Measurements from ENCODE around the gene INF2.
A peak's percentile ranks its signal among the peaks of the same experiment; 100 is the strongest.

The INF2 gene

DNA sequence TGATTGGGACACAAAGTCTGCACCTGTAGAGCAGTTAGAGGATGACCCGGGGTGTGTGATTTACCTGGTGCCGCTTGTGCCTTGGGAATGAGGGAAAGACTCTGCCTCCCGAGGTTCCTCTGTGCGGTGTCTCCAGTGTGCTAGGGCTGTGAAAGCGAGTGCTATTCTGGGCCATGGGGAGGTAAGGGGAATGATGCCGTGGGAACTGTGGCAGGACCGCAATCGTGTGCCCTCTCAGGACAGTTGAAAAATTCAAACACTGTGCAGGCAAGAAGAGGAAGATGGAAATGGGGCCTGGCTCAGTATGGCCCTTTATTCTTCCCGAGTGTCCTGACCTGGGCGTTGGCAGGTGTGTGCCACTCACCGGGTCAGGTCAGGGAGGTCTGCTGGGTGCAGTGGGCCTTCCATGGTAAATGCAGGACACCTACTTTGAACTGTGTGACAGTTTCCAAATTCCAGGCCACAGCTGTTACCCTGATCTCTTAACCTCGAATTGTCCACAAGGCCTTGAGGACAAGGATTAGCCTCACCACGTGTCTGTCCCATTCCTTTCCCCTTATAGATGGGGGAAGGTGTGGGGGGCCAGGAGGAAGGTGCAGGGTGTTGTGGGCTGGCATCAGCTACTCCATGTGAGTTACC lies 64.9 kb downstream of the INF2 start:
- no peak for DNase-seq

DNA sequence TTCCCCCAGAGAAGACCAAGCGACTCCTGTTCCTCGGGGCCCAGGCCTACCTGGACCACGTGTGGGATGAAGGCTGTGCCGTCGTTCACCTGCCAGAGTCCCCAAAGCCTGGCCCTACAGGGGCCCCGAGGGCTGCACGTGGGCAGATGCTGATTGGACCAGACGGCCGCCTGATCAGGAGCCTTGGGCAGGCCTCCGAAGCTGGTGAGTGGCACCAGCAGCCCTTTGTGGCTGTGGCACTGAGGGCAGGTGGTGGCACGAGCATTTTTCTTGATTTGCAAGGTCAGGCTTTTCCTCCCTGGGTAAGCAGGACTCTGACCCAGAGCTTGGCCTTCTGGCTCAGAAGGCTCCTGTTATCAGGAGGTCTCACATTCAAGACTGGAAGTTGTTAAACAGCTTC lies 66.2 kb downstream of the INF2 start:
- DNase-seq = no peak

DNA sequence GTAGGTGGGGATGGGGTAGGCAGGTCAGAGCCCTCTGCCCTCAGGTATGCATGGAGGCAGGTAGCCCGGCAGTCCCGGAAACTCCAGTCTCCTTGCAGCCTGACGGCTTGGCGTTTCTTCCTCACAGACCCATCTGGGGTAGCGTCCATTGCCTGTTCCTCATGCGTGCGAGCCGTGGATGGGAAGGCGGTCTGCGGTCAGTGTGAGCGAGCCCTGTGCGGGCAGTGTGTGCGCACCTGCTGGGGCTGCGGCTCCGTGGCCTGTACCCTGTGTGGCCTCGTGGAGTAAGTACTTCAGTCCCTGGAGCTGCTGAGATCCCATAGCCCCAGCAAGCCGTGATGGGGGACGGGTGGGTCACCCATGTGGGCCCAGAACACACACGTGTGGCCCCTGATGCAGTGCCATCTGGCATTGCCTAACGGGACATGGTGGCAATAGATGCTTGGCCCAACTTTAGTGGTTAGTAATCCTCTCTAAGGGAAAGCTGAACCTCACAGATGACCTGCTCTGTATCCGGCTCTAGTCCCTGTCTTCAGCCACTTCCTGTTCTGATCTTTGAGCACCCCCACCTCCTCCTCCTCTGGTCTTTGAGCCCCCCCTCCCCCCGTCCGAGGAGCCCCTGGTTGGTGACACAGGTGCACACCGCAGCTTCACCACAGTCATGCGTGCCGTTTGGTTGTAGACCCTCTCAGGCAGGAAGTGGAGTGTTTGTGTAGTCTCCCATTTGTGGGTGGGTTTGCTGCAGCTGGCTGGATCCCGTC lies 67.2 kb downstream of the INF2 start:
- no peak for DNase-seq

DNA sequence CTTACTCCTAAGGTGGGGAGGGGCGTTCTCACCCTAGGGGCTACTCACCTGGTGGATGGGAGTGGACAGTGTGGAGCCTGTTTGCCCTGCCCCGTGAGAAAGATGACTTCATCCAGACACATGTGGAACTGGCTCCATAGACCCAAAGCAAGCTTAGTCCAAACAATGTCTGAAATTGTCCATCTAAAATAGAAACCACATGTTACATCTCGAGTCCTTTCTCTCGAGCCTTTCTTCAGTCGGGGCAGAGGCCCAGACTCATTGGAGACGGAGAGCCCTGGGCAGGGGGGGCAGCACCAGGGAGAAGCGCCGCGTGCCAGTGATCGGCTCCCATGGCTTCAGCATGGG lies 67.8 kb downstream of the INF2 start:
- DNase-seq = no peak

DNA sequence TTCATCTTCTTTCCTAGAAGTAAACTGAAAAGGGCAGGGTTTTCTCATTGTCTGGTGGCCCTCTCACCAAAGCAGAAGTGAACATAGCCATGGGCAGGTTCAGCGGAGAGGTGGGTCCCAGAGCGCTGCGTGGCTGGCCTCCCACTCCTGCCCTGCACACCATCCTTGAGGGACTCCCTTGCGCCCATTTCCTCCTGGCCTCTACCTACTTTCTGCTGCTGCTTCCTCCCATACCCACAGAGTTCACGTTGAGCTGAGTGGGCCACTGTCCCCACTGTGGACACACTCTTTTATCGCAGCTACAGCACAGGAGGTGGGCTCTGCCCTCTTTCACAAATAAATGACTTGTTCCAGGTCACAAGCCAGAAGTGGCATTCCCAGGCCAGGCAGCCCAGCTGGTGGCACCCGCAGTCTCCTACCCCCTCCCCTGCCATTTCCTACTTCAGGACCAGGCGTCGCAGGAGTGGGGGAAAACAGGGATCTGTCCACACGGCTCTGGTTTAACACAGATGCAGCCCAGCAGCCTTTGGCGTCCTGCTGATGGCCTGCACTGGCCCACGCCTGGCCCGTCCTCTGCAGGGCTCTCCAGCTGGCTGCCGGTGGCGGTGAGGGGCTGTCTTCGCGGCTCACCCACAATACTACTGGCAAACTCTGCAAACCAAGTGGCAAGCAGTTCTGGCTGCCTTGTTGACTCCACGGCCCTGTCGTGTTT lies 68.4 kb downstream of the INF2 start:
- DNase-seq = no peak

DNA sequence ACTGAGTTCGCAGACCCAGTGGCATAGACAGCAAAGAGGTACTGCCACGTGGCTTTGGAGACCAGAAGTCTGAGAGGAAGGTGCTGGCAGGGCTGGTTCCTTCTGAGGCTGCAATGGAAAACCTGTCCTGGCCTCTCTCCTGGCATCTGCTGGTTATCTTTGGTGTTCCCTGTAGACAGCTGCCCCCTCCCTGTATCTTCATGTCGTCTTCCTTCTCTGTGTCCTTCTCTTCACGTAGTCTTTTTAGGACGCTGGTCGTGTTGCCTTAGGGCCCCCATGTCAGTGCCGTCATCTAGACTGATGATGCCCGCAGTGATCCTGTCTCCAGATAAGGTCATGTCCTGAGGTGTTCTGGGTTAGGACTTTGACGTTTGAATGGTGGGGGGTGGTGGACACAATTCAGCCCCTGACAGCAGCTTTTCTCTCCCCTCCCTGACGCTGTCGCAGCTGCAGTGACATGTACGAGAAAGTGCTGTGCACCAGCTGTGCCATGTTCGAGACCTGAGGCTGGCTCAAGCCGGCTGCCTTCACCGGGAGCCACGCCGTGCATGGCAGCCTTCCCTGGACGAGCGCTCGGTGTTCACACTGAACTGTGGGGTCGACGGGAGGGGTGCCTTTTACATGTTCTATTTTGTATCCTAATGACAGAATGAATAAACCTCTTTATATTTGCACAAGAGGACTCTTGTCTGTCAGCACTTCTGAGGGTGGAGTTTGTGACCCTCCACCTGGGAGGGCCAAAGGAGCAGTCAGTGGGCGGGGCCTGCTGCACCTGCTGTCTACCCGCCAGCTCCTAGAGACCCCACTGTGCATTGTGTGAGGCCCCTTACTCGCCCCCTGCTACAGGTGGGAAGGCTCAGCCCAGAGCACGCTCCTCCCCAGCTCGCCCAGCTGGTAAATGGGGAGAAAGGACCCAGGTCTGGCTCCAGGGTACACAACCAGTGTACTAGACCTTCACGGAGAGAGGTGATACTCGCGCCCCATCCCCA lies 69.9 kb downstream of the INF2 start:
- DNase-seq = no peak

DNA sequence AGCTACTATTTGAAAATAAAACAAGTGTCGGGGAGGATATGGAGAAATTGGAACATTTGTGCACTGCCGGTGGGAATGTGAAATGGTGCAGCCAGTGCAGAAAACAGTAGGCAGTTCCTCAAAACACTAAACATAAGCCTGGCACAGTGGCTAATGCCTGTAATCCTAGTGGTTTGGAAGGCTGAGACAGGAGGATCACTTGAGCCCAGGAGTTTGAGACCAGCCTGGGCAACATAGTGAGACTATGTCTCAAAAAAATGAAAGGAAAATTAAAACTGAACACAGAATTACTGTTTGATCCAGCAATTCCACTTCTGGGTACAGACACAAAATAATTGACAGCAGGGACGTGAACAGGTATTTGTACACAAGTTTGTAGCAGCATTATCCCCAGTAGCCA lies 76.1 kb downstream of the INF2 start:
- no peak for DNase-seq

DNA sequence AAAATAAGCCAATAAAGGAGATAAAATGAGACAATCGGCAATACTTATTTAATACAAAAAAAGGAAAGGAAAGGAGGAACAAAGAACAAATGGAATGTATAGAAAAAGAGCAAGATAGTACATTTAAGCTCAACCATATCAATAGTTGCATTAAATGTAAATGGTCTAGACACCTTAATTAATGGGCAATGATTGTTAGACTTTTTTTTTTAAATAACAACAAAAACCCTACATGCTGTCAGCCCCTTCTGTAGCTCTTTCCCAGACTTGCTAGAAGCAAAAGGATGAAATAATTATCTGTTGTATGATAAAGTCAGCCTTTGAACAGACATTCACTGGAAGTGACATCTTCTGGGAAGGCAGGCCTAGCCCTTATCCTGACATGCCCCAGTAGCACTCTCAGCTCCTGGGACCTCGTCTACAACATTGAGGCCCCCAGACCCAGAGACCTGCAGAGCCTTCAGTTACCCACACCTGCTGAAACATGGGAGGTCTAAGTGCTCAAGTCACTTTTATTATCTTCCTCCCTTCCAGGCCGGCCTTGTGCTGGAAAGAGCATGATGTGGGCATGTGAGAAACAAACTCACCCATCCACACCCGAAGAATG lies 76.9 kb downstream of the INF2 start:
- DNase-seq = no peak

DNA sequence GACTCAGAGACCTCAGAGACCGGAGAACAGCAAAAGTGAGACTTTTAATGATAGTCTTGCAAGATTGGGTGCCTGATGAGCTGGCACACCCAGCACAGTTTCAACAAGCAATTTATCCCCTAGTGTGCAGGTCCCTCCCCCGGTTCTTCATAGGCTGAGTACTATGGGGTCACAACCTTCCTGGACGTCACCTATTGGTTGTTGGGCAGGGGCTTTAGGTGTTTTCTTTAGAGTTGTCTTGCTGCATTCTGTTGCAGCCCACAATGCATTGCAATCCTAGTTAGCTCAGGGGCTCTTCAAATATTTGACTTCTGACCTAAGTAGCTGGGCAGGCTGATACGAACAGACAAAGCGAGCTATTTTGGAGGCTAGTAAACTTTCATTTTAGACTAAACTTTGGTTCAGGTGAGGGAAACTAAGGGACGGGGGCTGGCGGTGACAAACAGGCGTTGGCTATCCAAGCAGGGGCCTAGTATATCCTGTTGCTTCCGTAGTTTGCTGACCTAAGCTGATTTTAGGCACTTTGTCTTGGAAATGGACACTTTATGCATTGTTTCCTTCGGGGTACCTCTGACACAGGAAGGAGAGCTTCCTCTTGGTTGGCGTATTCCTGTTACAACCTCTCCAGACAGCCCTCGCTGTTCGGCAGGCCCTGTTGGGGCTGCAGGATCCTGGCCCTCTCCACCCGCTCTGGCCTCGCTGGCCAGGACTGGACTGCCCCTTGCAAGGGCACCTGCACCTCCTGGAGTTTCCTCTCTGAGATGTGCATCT lies 77.6 kb downstream of the INF2 start:
- no peak for DNase-seq

DNA sequence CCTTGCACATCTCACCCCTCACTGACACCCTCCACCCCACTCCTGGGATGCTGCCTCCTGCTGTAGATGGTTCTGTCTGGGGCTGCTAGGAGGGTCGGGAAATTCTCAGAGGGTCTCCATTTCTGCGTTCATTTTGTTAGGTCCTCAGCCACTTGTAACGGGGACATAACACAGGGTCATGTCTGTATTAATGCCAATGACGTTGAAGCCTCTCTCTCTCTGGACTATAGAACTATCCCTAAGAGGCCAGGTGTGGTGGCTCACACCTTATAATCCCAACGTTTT lies 78.2 kb downstream of the INF2 start:
- DNase-seq = no peak

DNA sequence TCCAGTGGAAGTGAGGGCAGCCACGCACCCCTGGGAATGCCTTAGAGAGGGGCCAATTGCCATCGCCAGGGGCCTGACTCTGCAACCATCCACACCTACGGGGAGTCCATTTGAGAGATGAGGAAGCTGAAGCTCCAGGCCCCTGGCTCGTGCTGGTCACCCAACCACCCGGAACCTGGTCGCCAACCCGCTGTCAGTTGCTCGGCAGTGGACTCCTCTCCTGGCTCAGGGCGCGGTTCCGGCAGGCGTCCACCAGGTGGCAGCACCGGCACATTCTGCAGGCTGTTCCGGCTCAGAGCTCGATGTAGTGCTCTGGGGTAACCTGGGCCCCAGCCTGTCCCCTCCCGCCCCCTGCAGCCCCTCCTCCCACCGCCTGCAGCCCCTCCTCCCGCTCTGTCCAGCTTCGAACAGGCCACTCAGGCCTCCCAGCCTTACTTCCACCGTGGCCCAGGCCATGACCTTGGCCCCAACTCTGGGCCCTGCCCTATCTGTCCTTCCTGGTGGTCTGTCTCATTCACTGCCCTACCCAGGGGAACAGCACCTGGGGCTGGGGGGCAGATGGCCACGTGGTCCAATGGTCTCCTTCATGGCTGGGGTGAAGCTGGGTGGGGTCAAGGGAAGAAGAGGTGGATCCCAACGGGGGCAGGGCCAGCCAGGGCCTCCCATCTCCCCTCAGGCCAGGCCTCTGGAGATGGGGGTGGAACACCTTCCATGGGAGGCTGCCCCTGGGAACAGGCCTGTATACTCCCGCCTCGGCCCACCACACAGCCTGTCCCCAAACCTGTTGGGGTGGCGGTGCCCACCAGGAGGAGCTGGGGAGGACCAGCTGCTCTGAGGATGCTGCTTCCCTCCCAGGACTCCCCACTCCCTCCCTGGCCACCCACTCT lies 79.3 kb downstream of the INF2 start:
- DNase-seq = peak; percentile 91

DNA sequence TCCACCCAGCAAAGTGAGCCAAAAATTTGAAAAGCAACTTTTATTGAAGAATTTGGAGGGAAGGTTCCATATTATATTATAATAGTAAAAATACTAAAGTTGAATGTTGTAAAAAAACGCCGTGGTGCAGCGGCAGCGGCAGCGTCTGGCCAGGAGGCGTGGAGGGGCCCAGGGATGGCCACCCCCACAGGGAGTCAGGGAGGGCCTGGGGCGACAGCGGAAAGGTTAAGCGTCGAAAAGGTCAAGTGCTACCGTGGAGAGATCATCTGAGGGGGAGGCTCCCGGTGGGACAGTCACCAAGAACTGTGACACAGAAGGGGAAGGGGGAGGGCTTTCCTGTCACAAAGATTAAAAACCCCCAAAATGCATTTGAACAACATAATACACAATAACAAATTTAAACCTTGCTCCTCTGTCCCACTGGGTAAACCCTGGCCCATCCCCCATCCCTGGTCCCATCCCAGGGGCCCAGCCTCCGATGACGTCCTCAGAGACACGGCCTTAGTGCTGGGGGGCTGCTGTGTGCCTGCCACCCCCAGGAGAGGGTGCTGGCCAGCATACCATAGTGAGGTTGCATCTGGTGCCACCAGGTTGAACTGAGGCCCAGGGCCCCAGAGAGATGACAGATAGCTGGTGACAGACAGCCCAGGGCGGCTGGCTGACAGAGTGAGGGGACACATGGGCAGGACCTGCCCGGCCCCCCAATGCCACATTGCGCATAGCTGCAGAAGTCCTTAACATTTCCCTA lies 80.1 kb downstream of the INF2 start:
- no peak for DNase-seq

DNA sequence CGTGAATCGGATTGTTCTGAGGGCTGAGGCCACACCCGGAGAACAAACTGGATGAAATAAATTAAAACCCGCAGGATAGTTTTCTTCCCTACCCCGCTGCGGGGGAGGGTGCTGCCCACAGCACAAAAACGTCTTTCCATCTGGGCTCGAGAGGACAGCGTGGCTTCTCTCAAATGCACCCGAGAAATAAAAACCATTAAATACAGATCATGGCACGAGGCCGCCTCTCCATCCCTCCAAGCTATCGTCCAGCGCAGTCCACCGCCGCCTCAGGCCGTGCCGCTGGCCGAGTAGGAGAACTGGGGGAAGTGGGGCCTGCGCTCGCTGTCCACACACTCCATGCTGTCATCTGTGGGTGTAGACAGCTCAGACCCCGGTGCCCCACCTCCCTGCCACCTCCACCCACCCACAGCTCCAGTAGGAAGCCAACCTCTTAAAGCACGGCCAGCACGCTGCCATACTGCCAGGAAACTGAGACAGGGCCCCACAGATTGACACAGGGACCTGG lies 80.7 kb downstream of the INF2 start:
- DNase-seq = no peak

DNA sequence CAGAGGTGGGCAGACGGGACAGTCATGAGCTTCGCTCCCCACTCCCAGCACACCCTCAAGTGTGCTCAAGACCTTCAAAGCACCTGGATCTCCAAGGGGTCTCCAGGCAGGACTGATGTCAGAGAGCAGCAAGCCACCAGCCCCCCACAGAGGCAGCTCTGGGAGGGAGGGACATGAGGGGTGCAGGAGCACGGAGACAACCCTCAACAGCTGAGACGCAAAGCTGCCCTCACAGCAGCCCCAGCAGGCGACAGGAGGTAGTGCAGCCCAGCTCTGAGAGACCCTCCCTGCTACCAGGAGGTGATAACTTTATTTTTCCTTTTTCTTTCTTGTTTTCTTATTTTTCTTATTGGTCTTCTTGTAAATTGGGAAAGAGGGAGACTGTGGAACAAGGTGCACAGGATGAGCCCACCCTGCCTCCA lies 81.4 kb downstream of the INF2 start:
- no peak for DNase-seq

DNA sequence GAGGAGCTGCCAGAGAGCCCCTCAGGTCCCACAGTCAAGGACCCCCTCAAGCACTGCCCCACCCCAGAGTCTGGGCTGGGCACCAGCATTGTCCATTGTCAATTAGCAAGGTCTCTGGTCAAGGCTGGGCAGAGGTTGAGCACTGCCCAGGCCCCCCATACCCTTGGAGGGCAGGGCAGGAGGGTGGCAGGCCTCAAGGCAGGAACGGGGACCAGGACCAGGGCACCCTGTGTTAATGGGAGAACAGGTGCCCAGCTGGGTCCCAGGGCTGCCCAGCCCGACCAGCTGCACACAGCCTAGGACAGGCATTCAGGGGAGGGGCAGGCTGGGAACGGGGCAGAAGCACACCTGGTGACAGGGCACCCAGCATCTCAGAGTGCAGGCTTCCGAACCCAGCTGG lies 82.0 kb downstream of the INF2 start:
- no peak for DNase-seq
